MM.1S (cell line): Measurements from ENCODE around the gene TNFRSF14.

Experiments used
- DNase-seq: peaks from one replicate; pipeline ENCODE4 v3.0.0-alpha.2; 2015
- H2AFZ ChIP-seq: fragments of 300-600 bp; sonication (generic); 2 replicates; pipeline ENCODE4 v1.6.0; 2016; ENCODE audit warnings: antibody characterized with exemption, low read length
- H3F3A ChIP-seq: fragments of 300-600 bp; sonication (generic); 2 replicates; pipeline ENCODE4 v1.6.1; 2016; ENCODE audit warnings: mild to moderate bottlenecking, antibody characterized with exemption, low read length, moderate library complexity, mixed read lengths; ENCODE audit not compliant: insufficient read depth
- H3K27ac ChIP-seq: fragments of 300-600 bp; sonication (generic); 2 replicates; pipeline ENCODE4 v1.5.1; 2016; ENCODE audit warnings: mild to moderate bottlenecking, low read length
- H3K27me3 ChIP-seq: fragments of 300-600 bp; sonication (generic); replicated peaks from 2 replicates; pipeline ENCODE4 v1.6.0; 2016; ENCODE audit warnings: low read length; ENCODE audit not compliant: insufficient read depth
- H3K36me3 ChIP-seq: fragments of 300-600 bp; sonication (generic); replicated peaks from 2 replicates; pipeline ENCODE4 v1.6.1; 2016; ENCODE audit warnings: mild to moderate bottlenecking, low read length, mixed read lengths; ENCODE audit not compliant: insufficient read depth
- H3K4me1 ChIP-seq: fragments of 300-600 bp; sonication (generic); 2 replicates; pipeline ENCODE4 v1.6.1; 2016; ENCODE audit warnings: low read length, mixed read lengths
- H3K4me2 ChIP-seq: fragments of 300-600 bp; sonication (generic); 2 replicates; pipeline ENCODE4 v1.6.0; 2016; ENCODE audit warnings: low read depth, low read length
- H3K4me3 ChIP-seq: fragments of 300-600 bp; sonication (generic); 2 replicates; pipeline ENCODE4 v1.5.1; 2016; ENCODE audit warnings: low read length, mixed read lengths
- H3K79me2 ChIP-seq: fragments of 300-600 bp; sonication (generic); 2 replicates; pipeline ENCODE4 v1.6.1; 2016; ENCODE audit warnings: mixed run types, low read length, mixed read lengths
- H3K9ac ChIP-seq: fragments of 300-600 bp; sonication (generic); 2 replicates; pipeline ENCODE4 v1.6.1; 2016; ENCODE audit warnings: low read length, mixed read lengths
- H3K9me2 ChIP-seq: fragments of 300-600 bp; sonication (generic); replicated peaks from 2 replicates; pipeline ENCODE4 v1.6.1; 2016; ENCODE audit warnings: mild to moderate bottlenecking, low read length, mixed read lengths; ENCODE audit not compliant: insufficient read depth
- H3K9me3 ChIP-seq: fragments of 300-600 bp; sonication (generic); replicated peaks from 2 replicates; pipeline ENCODE4 v1.6.1; 2016; ENCODE audit warnings: mild to moderate bottlenecking, low read length, mixed read lengths; ENCODE audit not compliant: insufficient read depth
- H4K20me1 ChIP-seq: fragments of 300-600 bp; sonication (generic); 2 replicates; pipeline ENCODE4 v1.6.1; 2016; ENCODE audit warnings: mild to moderate bottlenecking, low read length, moderate library complexity, mixed read lengths; ENCODE audit not compliant: insufficient read depth
- CTCF ChIP-seq: fragments of 300-600 bp; sonication (generic); IDR thresholded peaks from 2 replicates; pipeline ENCODE4 v1.5.1; 2016; ENCODE audit warnings: antibody characterized with exemption, low read length, mixed read lengths
- EZH2 ChIP-seq: fragments of 300-600 bp; sonication (generic); optimal IDR thresholded peaks from 2 replicates; pipeline ENCODE3; 2017; ENCODE audit warnings: low read depth, mild to moderate bottlenecking, antibody characterized with exemption, low read length, mixed read lengths
- EZH2phosphoT487 ChIP-seq: fragments of 300-600 bp; sonication (generic); IDR thresholded peaks from 2 replicates; pipeline ENCODE4 v1.6.1; 2018; ENCODE audit warnings: antibody characterized with exemption, low read length

TNFRSF14 gene

GRCh38 chr1:2520806-2521205 lies 35.4 kb upstream of the TNFRSF14 start:
- H3K4me3 ChIP-seq, result no peak overlapping the region
- H3K27ac ChIP-seq, result no peak overlapping the region
- peaks cover 51% of the 10 kb centered on the region for H3K79me2 ChIP-seq
- H3K27me3 ChIP-seq, result no peaks in the 10 kb centered on the region
- H3K9me2 ChIP-seq, result no peaks in the 10 kb centered on the region
- no peak for TF ChIP-seq CTCF
- TF ChIP-seq EZH2, result no peak
- no peak for TF ChIP-seq EZH2phosphoT487
- H2AFZ ChIP-seq, result no peak overlapping the region
- no peaks in the 10 kb centered on the region for H3K9me3 ChIP-seq
- no peaks in the 10 kb centered on the region for H3F3A ChIP-seq
- DNase-seq, result no peak
- H4K20me1 ChIP-seq, result peaks cover 24% of the 10 kb centered on the region; the same call in 1 of the 2 replicates
- peaks cover 8% of the 10 kb centered on the region; the same call in 1 of the 2 replicates for H3K4me1 ChIP-seq
- H3K4me2 ChIP-seq, result no peak overlapping the region
- H3K9ac ChIP-seq, result no peak overlapping the region
- H3K36me3 ChIP-seq, result no peaks in the 10 kb centered on the region; the same call in 1 of the 2 replicates

- no peak overlapping the region for H2AFZ ChIP-seq
- H3K79me2 ChIP-seq, result peaks cover 54% of the 10 kb centered on the region
- peaks cover 4% of the 10 kb centered on the region for H3K27me3 ChIP-seq
- DNase-seq, result no peak
- TF ChIP-seq EZH2, result no peak
- TF ChIP-seq CTCF, result no peak
- TF ChIP-seq EZH2phosphoT487, result no peak
- H4K20me1 ChIP-seq, result peaks cover 24% of the 10 kb centered on the region; the same call in 1 of the 2 replicates
- no peaks in the 10 kb centered on the region; the same call in 1 of the 2 replicates for H3K36me3 ChIP-seq
- H3K4me3 ChIP-seq, result no peak overlapping the region
- no peaks in the 10 kb centered on the region for H3K9me3 ChIP-seq
- H3K9ac ChIP-seq, result no peak overlapping the region
- H3K4me1 ChIP-seq, result peaks cover 13% of the 10 kb centered on the region
- H3F3A ChIP-seq, result no peaks in the 10 kb centered on the region
- no peaks in the 10 kb centered on the region for H3K9me2 ChIP-seq
- H3K4me2 ChIP-seq, result no peak overlapping the region
- H3K27ac ChIP-seq, result no peak overlapping the region
Measured at GRCh38 chr1:2522230-2522629, 33.9 kb upstream of the TNFRSF14 start.

- no peak overlapping the region for H3K9ac ChIP-seq
- H3K9me2 ChIP-seq, result no peaks in the 10 kb centered on the region
- H3K9me3 ChIP-seq, result no peaks in the 10 kb centered on the region
- H3K36me3 ChIP-seq, result no peaks in the 10 kb centered on the region; the same call in 1 of the 2 replicates
- peaks cover 13% of the 10 kb centered on the region for H3K4me1 ChIP-seq
- peaks cover 15% of the 10 kb centered on the region for H3K27me3 ChIP-seq
- DNase-seq, result no peak
- H3K79me2 ChIP-seq, result peaks cover 54% of the 10 kb centered on the region
- TF ChIP-seq CTCF, result no peak
- no peak for TF ChIP-seq EZH2phosphoT487
- no peak for TF ChIP-seq EZH2
- H4K20me1 ChIP-seq, result peaks cover 24% of the 10 kb centered on the region; the same call in 1 of the 2 replicates
- no peak overlapping the region for H3K27ac ChIP-seq
- no peaks in the 10 kb centered on the region for H3F3A ChIP-seq
- no peak overlapping the region for H2AFZ ChIP-seq
- no peak overlapping the region for H3K4me3 ChIP-seq
- H3K4me2 ChIP-seq, result no peak overlapping the region
Measured at GRCh38 chr1:2523191-2523890, 32.8 kb upstream of the TNFRSF14 start.
